ENCODE results near the gene SNORC.
"Not testable (repeated sequence)": the region's sequence is repeated elsewhere in the genome, so short reads cannot be mapped to it uniquely, and the experiment has no call there.

DNA sequence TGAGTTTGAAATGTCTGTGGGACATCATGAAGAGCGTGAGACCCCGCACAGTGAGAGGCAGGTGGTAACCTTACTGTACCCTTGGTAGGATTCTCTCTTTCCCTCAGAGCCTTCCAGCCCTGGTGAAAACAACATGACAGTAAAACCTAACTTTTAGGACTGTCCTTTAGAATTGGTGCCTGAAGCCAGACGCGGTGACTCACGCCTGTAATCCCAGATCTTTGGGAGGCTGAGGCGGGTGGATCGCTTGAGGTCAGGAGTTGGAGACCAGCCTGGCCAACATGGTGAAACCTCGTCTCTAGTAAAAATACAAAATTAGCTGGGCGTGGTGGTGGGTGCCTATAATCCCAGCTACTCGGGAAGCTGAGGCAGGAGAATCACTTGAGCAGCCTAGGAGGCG is 18.0 kb upstream of the SNORC start:
- not testable (repeated sequence) for TF ChIP-seq EZH2 (IDR thresholded peaks at IDR 0.05; ENCODE audit: insufficient read depth, low read length)
- TF ChIP-seq, protein P1, sequence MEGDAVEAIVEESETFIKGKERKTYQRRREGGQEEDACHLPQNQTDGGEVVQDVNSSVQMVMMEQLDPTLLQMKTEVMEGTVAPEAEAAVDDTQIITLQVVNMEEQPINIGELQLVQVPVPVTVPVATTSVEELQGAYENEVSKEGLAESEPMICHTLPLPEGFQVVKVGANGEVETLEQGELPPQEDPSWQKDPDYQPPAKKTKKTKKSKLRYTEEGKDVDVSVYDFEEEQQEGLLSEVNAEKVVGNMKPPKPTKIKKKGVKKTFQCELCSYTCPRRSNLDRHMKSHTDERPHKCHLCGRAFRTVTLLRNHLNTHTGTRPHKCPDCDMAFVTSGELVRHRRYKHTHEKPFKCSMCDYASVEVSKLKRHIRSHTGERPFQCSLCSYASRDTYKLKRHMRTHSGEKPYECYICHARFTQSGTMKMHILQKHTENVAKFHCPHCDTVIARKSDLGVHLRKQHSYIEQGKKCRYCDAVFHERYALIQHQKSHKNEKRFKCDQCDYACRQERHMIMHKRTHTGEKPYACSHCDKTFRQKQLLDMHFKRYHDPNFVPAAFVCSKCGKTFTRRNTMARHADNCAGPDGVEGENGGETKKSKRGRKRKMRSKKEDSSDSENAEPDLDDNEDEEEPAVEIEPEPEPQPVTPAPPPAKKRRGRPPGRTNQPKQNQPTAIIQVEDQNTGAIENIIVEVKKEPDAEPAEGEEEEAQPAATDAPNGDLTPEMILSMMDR (IDR thresholded peaks at IDR 0.05; ENCODE audit: insufficient read depth, low read depth, low read length): not testable (repeated sequence)
